K562 (cell line): Measurements from ENCODE around the gene CEP350. TPM values are rescaled to one million over a fixed set of nuclear protein-coding genes. Genes with fewer than 3 reads are reported as not detected.
A peak's percentile ranks its signal among the peaks of the same experiment; 100 is the strongest.

Source experiments
- BRD9 ChIP-seq: fragments of 450-650 bp; IDR thresholded peaks from 2 replicates; pipeline ENCODE4 v1.6.1; 2018; ENCODE audit warnings: low read depth; ENCODE audit not compliant: partially characterized antibody
- CREB1 ChIP-seq, 2 experiments: sonication (generic) in 1 of 2; formaldehyde crosslinking in 1 of 2; IDR thresholded peaks; 2 replicates each; pipeline versions ENCODE4 v1.6.1 to v1.8.0; 2012 to 2022; ENCODE audit warnings: inconsistent platforms in 1 of 2, mild to moderate bottlenecking in 1 of 2, missing genetic modification reagents in 1 of 2, moderate library complexity in 1 of 2
- DIDO1 ChIP-seq: fragments of 450-650 bp; IDR thresholded peaks from 2 replicates; pipeline ENCODE4 v1.6.1; 2016; ENCODE audit warnings: low read depth, missing biosample characterization, missing genetic modification characterization
- GATAD2A ChIP-seq: fragments of 450-650 bp; IDR thresholded peaks from 2 replicates; pipeline ENCODE4 v1.6.1; 2017
- HDAC2 ChIP-seq: fragments of 450-650 bp; IDR thresholded peaks from 2 replicates; pipeline ENCODE4 v1.6.1; 2016; ENCODE audit warnings: mild to moderate bottlenecking
- HIVEP1 ChIP-seq: fragments of 250-450 bp; sonication (Bioruptor Pico); IDR thresholded peaks from 2 replicates; pipeline ENCODE4 v1.4.0; 2020; ENCODE audit warnings: mild to moderate bottlenecking
- HNRNPL ChIP-seq: fragments of 200-400 bp; formaldehyde crosslinking; IDR thresholded peaks from 2 replicates; pipeline ENCODE4 v1.6.1; 2017; ENCODE audit warnings: low read depth, mild to moderate bottlenecking, low read length
- JUND ChIP-seq, 2 experiments: IDR thresholded peaks; 2 replicates in 1 of 2; 3 replicates in 1 of 2; pipeline ENCODE4 v1.6.1; 2011; ENCODE audit warnings: borderline replicate concordance in 2 of 2, low read depth in 2 of 2, low read length in 2 of 2, improper control_type of control experiment in 1 of 2, missing biosample characterization in 1 of 2, missing genetic modification characterization in 1 of 2, missing genetic modification reagents in 1 of 2
- KDM1A ChIP-seq, 2 experiments: fragments of 450-650 bp; IDR thresholded peaks; 2 replicates each; pipeline ENCODE4 v1.6.1; 2016; ENCODE audit warnings: mild to moderate bottlenecking in 2 of 2
- MAFK ChIP-seq: IDR thresholded peaks from 2 replicates; pipeline ENCODE4 v1.6.1; 2011; ENCODE audit warnings: low read length, improper control_type of control experiment
- MEIS2 ChIP-seq: fragments of 450-650 bp; IDR thresholded peaks from 2 replicates; pipeline ENCODE4 v1.6.1; 2014; ENCODE audit warnings: mild to moderate bottlenecking; ENCODE audit not compliant: partially characterized antibody
- PYGO2 ChIP-seq: fragments of 450-650 bp; IDR thresholded peaks from 2 replicates; pipeline ENCODE4 v1.6.1; 2016; ENCODE audit warnings: mild to moderate bottlenecking, missing genetic modification characterization, moderate library complexity, missing compliant biosample characterization
- RBFOX2 ChIP-seq: fragments of 200-400 bp; formaldehyde crosslinking; IDR thresholded peaks from 2 replicates; pipeline ENCODE4 v1.6.1; 2017; ENCODE audit warnings: low read depth, mild to moderate bottlenecking, low read length, moderate library complexity
- TRIM24 ChIP-seq, 2 experiments: fragments of 450-650 bp; IDR thresholded peaks; 2 replicates each; pipeline ENCODE4 v1.6.1; 2016
- TRIM28 ChIP-seq: fragments of 450-650 bp; IDR thresholded peaks from 2 replicates; pipeline ENCODE4 v1.6.1; 2017
- ZBTB7A ChIP-seq: IDR thresholded peaks from 2 replicates; pipeline ENCODE4 v1.6.1; 2011; ENCODE audit warnings: low read depth, mild to moderate bottlenecking, low read length, moderate library complexity, borderline replicate concordance; ENCODE audit not compliant: control insufficient read depth
- ZNF253 ChIP-seq: fragments of 250-450 bp; sonication (Bioruptor Pico); conservative IDR thresholded peaks from 2 replicates; pipeline ENCODE4 v1.6.1; 2021; ENCODE audit warnings: mild to moderate bottlenecking
- polyA plus RNA-seq, 8 experiments: library from polyadenylated mRNA; depleted of rRNA in 4 of 8; stranded (reverse) in 5 of 8; unstranded in 3 of 8; fragments of >200 nt; fragmentation: Nextera tagmentation in 2 of 8; fragmentation: Illumina TruSeq in 1 of 8; extraction: Ambion mirVana in 2 of 8; extraction: Trizol in 1 of 8; gene quantifications; 2 replicates each; pipeline versions ENCODE4 v1.2.1 to v1.2.3, GENCODE V29; 2011 to 2014; ENCODE audit warnings: inconsistent platforms in 1 of 8, missing spikeins in 1 of 8
- total RNA-seq, 7 experiments: library from RNA; depleted of rRNA in 6 of 7; stranded (reverse); fragments of >200 nt in 6 of 7; fragmentation: Illumina TruSeq in 2 of 7; extraction: Trizol in 2 of 7; gene quantifications; 2 replicates each; pipeline versions ENCODE4 v1.2.1 to v1.2.3, GENCODE V29; 2011 to 2021; ENCODE audit warnings: low replicate concordance in 1 of 7
- TF ChIP-seq, protein P1 (sequence below): fragments of 250-450 bp; sonication (Bioruptor Pico); IDR thresholded peaks from 2 replicates; pipeline ENCODE4 v1.5.0; 2020; ENCODE audit warnings: mild to moderate bottlenecking, borderline replicate concordance
- TF ChIP-seq, protein P2 (sequence below), 2 experiments: fragments of 450-650 bp in 1 of 2; IDR thresholded peaks; 2 replicates each; pipeline ENCODE4 v1.6.1; 2011 to 2017; ENCODE audit warnings: low read depth in 2 of 2, antibody characterized with exemption in 1 of 2, borderline replicate concordance in 1 of 2, low read length in 1 of 2, mild to moderate bottlenecking in 1 of 2, mixed read lengths in 1 of 2; ENCODE audit not compliant: control insufficient read depth in 1 of 2
- TF ChIP-seq, protein P3 (sequence below): fragments of 250-450 bp; sonication (Bioruptor Pico); IDR thresholded peaks from 2 replicates; pipeline ENCODE4 v1.8.0; 2021; ENCODE audit warnings: moderate library complexity, mild to moderate bottlenecking, inconsistent platforms
- TF ChIP-seq, protein P4 (sequence below): sonication (generic); IDR thresholded peaks from 2 replicates; pipeline ENCODE4 v1.6.1; 2016

Gene CEP350
- total and polyA plus RNA-seq, 9 of the 15 experiments (the other 6 are each of a cell fraction or from before 2014, with no cell fraction given) = 8.3 to 64.3 (median 28.0) TPM

DNA sequence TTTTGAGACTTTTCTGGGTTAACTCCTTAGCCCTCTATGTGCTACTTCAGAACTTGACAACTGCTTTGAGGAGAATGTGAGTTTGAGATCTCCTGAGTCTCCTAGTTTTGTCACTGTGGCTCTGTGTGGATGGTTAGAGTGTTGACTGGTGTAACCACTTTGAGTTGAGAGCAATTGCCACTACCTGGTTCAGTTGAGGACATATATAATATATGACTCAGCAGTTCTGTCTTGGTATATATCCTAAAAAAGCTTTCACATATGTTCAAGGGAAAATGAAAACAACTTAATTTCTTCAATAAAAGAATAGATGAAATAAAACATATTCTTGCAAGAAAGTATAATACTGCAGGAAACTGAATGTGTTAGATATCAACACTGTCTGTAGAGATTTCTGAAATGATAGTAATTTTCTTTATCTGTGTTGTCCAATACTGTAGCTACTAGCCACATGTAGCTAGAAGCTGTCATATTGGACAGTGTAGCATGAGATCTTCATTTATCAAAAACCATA lies 103.3 kb downstream of the CEP350 start (continued):
- TF ChIP-seq HNRNPL (no peak), HDAC2 (peak; percentile 25; the same call in 1 of the 2 replicates), ZNF253 (CRISPR knock-in tag) (no peak), DIDO1 (tag) (no peak), RBFOX2 (no peak), HIVEP1 (CRISPR knock-in tag) (no peak), GATAD2A (0 out of 2 replicates have a peak, but pooled peaks have one; percentile 56), BRD9 (peak; percentile 58), TRIM24 (IDR thresholded peaks at IDR 0.05) (peak in 1 of 2 experiments; percentile 75; a peak in 2 of 4 replicates), CREB1 (IDR thresholded peaks at IDR 0.05) (no peak), CREB1 (CRISPR knock-in tag; IDR thresholded peaks at IDR 0.05) (no peak), PYGO2 (tag) (no peak), KDM1A (IDR thresholded peaks at IDR 0.05) (peak in 1 of 2 experiments; percentile 22; a peak in 2 of 4 replicates), ZBTB7A (no peak), MAFK (peak; percentile 97), TRIM28 (no peak), MEIS2 (peak; percentile 37), JUND (IDR thresholded peaks at IDR 0.05; ENCODE audit: borderline replicate concordance, low read depth, low read length) (no peak), JUND (tag; IDR thresholded peaks at IDR 0.05; ENCODE audit: borderline replicate concordance, low read depth, low read length) (peak; percentile 62; the same call in 1 of the 3 replicates)
- TF ChIP-seq, protein P1, sequence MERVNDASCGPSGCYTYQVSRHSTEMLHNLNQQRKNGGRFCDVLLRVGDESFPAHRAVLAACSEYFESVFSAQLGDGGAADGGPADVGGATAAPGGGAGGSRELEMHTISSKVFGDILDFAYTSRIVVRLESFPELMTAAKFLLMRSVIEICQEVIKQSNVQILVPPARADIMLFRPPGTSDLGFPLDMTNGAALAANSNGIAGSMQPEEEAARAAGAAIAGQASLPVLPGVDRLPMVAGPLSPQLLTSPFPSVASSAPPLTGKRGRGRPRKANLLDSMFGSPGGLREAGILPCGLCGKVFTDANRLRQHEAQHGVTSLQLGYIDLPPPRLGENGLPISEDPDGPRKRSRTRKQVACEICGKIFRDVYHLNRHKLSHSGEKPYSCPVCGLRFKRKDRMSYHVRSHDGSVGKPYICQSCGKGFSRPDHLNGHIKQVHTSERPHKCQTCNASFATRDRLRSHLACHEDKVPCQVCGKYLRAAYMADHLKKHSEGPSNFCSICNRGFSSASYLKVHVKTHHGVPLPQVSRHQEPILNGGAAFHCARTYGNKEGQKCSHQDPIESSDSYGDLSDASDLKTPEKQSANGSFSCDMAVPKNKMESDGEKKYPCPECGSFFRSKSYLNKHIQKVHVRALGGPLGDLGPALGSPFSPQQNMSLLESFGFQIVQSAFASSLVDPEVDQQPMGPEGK = no peak
- TF ChIP-seq, protein P2, sequence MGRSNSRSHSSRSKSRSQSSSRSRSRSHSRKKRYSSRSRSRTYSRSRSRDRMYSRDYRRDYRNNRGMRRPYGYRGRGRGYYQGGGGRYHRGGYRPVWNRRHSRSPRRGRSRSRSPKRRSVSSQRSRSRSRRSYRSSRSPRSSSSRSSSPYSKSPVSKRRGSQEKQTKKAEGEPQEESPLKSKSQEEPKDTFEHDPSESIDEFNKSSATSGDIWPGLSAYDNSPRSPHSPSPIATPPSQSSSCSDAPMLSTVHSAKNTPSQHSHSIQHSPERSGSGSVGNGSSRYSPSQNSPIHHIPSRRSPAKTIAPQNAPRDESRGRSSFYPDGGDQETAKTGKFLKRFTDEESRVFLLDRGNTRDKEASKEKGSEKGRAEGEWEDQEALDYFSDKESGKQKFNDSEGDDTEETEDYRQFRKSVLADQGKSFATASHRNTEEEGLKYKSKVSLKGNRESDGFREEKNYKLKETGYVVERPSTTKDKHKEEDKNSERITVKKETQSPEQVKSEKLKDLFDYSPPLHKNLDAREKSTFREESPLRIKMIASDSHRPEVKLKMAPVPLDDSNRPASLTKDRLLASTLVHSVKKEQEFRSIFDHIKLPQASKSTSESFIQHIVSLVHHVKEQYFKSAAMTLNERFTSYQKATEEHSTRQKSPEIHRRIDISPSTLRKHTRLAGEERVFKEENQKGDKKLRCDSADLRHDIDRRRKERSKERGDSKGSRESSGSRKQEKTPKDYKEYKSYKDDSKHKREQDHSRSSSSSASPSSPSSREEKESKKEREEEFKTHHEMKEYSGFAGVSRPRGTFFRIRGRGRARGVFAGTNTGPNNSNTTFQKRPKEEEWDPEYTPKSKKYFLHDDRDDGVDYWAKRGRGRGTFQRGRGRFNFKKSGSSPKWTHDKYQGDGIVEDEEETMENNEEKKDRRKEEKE (IDR thresholded peaks at IDR 0.05; ENCODE audit: borderline replicate concordance in 1 of 2, control insufficient read depth in 1 of 2, low read depth in 2 of 2, low read length in 1 of 2) = no peak
- TF ChIP-seq, protein P3, sequence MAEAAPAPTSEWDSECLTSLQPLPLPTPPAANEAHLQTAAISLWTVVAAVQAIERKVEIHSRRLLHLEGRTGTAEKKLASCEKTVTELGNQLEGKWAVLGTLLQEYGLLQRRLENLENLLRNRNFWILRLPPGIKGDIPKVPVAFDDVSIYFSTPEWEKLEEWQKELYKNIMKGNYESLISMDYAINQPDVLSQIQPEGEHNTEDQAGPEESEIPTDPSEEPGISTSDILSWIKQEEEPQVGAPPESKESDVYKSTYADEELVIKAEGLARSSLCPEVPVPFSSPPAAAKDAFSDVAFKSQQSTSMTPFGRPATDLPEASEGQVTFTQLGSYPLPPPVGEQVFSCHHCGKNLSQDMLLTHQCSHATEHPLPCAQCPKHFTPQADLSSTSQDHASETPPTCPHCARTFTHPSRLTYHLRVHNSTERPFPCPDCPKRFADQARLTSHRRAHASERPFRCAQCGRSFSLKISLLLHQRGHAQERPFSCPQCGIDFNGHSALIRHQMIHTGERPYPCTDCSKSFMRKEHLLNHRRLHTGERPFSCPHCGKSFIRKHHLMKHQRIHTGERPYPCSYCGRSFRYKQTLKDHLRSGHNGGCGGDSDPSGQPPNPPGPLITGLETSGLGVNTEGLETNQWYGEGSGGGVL (CRISPR knock-in tag) = no peak
- TF ChIP-seq, protein P4, sequence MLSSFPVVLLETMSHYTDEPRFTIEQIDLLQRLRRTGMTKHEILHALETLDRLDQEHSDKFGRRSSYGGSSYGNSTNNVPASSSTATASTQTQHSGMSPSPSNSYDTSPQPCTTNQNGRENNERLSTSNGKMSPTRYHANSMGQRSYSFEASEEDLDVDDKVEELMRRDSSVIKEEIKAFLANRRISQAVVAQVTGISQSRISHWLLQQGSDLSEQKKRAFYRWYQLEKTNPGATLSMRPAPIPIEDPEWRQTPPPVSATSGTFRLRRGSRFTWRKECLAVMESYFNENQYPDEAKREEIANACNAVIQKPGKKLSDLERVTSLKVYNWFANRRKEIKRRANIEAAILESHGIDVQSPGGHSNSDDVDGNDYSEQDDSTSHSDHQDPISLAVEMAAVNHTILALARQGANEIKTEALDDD = peak; percentile 68
